Left lung (tissue), 10 donors: ENCODE measurements around the gene NPM1. TPM values are rescaled to one million over a fixed set of nuclear protein-coding genes. Genes with fewer than 3 reads are reported as not detected.

Experiments
- ATAC-seq: fragments of 200-7000 bp; cut with Tn5 transposase; one replicate; pipeline ENCODE4 v1.9.1; 2020; ENCODE audit warnings: moderate library complexity
- DNase-seq, 4 donors: peaks; one replicate each; pipeline ENCODE4 v3.0.0-alpha.2; 2013 to 2020
- H3K27ac ChIP-seq, 2 donors: fragments of 200-600 bp; sonication (generic) in 1 of 2; one replicate each; pipeline versions ENCODE4 v1.5.0 to v1.8.0; 2020 to 2021
- H3K27me3 ChIP-seq, 2 donors: fragments of 200-600 bp; sonication (generic) in 1 of 2; one replicate each; pipeline versions ENCODE4 v1.5.0 to v1.8.0; 2020 to 2021
- H3K36me3 ChIP-seq, 2 donors: fragments of 200-600 bp; sonication (generic) in 1 of 2; one replicate each; pipeline versions ENCODE4 v1.5.0 to v1.8.0; 2020 to 2021
- H3K4me1 ChIP-seq, 2 donors: fragments of 200-600 bp; one replicate each; pipeline ENCODE4 v1.8.0; 2021
- H3K4me3 ChIP-seq, 2 donors: fragments of 200-600 bp; sonication (generic) in 1 of 2; one replicate each; pipeline versions ENCODE4 v1.5.0 to v1.8.0; 2020 to 2021; ENCODE audit warnings: mild to moderate bottlenecking in 1 of 2
- H3K9me3 ChIP-seq, 2 donors: fragments of 200-600 bp; sonication (generic) in 1 of 2; one replicate each; pipeline versions ENCODE4 v1.5.0 to v1.8.0; 2020 to 2021
- intact Hi-C, 2 donors: fragments of 100-400 bp; cut with DNase I; formaldehyde crosslinking; loops; one replicate each; pipeline versions ENCODE4 v1.11.2 to v1.14.2; 2022
- polyA plus RNA-seq, 6 donors: library from polyadenylated mRNA; unstranded; fragments of 120-200 nt; gene quantifications; one replicate each; pipeline ENCODE4 v1.2.1, GENCODE V29; 2013; ENCODE audit not compliant: insufficient read length in 6 of 6
- total RNA-seq, 2 donors: library from RNA; stranded (reverse); fragmentation: NEBNext Ultra II Directional; extraction: Animal tissue kit (Norgen Biotek cat#: 25700); gene quantifications; one replicate each; pipeline ENCODE4 v1.2.1, GENCODE V29; 2021
- TF ChIP-seq, protein P1 (sequence below), 2 donors: fragments of 200-600 bp; sonication (generic) in 1 of 2; IDR thresholded peaks; one replicate each; pipeline versions ENCODE4 v1.5.0 to v1.8.0; 2021; ENCODE audit warnings: antibody characterized with exemption in 2 of 2
- donor health status: DM: no; HTN: yes; CAD: no.
- donor health status: DM: no; HTN: no; CAD: no.

The NPM1 gene
- total and polyA plus RNA-seq, 8 donors: 580 to 2,178 (median 1,976) TPM

DNA sequence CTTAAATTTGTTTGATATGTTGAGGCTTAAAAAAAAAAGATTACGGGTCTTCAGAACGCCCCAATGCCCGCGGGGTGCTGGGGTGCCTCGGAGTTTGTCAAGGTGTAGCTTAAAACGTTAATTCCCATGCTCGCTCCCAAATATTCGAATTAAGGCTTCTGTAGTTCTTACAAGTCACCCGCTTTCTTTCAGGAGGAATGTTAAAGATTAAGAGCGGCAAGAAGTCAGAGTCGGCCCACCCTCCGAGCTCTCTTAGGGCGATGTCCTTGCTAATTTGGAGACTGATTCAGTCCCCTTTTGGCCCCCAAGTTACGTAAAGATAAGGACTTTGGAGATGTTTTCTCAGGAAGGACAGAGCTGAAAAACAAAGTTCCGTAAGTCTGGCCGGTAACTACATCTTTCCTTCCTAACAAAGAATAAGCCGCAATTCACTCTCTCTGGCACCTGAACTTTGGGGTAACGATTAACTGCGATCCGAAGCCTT, 746 bp upstream of the NPM1 start:
- Histone ChIP-seq H3K27ac (peak overlapping the region; percentile 89 to 91), H3K4me1 (peaks cover 20 to 37% of the 10 kb centered on the region in 2 donors), H3K27me3 (no peaks in the 10 kb centered on the region), H3K36me3 (peaks cover 0 to 15% of the 10 kb centered on the region in 2 donors), H3K9me3 (no peaks in the 10 kb centered on the region), H3K4me3 (peak overlapping the region; percentile 58 to 81)
- DNase-seq (no peak), ATAC-seq (no peak)
- intact Hi-C loops: no loop called here
- TF ChIP-seq, protein P1, sequence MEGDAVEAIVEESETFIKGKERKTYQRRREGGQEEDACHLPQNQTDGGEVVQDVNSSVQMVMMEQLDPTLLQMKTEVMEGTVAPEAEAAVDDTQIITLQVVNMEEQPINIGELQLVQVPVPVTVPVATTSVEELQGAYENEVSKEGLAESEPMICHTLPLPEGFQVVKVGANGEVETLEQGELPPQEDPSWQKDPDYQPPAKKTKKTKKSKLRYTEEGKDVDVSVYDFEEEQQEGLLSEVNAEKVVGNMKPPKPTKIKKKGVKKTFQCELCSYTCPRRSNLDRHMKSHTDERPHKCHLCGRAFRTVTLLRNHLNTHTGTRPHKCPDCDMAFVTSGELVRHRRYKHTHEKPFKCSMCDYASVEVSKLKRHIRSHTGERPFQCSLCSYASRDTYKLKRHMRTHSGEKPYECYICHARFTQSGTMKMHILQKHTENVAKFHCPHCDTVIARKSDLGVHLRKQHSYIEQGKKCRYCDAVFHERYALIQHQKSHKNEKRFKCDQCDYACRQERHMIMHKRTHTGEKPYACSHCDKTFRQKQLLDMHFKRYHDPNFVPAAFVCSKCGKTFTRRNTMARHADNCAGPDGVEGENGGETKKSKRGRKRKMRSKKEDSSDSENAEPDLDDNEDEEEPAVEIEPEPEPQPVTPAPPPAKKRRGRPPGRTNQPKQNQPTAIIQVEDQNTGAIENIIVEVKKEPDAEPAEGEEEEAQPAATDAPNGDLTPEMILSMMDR (IDR thresholded peaks at IDR 0.05): no peak

DNA sequence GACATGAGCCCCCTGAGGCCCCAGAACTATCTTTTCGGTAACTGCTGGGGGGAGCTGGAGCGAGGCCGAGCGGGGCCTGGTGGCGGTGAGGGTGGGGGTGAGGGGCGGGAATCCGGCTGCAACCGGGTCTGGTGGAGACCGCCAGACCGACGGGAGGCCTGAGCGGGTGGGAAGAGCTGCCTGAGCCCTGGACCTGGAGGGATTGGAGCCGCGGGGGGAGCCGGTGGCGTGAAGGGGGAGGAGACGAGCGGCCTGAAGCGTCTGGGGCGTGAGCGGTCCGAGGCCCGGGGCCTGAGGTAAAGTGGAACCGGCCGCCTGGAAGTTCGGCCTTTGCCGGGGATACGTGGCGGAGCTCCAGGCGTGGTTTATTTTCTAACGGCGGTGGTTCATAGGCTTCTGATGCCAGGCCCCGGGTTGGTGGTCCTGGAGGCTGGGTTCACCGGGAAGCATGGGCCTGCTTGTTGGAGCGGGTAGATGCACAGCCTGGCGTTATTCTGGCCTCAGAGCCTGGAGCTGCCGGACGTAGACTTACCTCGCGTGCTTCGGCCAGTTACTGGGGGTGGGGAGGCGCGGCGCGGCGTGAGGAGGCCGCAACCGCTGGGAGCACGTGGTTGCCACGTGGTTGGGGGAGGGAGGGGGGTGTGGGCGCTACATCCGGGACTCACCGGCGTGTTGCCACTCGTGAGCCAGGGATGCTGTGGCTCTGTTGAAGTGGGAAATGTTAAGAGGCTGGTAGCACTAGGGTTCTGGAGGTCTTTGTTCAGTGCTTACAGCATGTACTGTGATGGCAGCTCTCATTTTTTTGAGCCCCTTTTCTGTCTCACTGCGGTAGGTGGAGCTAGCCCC, 544 bp downstream of the NPM1 start:
- Histone ChIP-seq H3K9me3 (no peaks in the 10 kb centered on the region), H3K27me3 (no peaks in the 10 kb centered on the region), H3K36me3 (peaks cover 0 to 28% of the 10 kb centered on the region in 2 donors), H3K4me1 (peaks cover 20 to 42% of the 10 kb centered on the region in 2 donors), H3K27ac (peak overlapping the region; percentile 89 to 91), H3K4me3 (peak overlapping the region; percentile 58 to 81)
- intact Hi-C loops: no loop called here
- TF ChIP-seq, protein P1 (IDR thresholded peaks at IDR 0.05): no peak
- peak; percentile 80 to 91 (median 86) for DNase-seq
- peak; percentile 66 for ATAC-seq

DNA sequence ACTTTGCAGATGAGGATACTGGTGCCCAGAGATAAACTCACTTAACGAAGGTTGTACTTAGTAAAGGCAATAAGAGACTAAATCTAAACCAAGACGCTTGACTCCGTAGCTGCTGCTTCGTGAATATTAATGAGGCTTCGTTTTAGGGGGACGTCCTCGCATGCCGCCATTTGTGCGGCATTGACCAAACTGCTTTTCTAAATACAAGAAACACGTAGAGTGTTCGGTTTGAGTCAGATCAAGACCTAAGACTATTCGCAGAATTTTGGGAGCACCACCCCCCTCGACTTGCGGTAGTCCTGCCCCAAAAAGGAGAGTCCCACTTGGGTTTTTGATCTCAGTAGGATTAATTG, 1.1 kb downstream of the NPM1 start:
- intact Hi-C loops: no loop called here

DNA sequence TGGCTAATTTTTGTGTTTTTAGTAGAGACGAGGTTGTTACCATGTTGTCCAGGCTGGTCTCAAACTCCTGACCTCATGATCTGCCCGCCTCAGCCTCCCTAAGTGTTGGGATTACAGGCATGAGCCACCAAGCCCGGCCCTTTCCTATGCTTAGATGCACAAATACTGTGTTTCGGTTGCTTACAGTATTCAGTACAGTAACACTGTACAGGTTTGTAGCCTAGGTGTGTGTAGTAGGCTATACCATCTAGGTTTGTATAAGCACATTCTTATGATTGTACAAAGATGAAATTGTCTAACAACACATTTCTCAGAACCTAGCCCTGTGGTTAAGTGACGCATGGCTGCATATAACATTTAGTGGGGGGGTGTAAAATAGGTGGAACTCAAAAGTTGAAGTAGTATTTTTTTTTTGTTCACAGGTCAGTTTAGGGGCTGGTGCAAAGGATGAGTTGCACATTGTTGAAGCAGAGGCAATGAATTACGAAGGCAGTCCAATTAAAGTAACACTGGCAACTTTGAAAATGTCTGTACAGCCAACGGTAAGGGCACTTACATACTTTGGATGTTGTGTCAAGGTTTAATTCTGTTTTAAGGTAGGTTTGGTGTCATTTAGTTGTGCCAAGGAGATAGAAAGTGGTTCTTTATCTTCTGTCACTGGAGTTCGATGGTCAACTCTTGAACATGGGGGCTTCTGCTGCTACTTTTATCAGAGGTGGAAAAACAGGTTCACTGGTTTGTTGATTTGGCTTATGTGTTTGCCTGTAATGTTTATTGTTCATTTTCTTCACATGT, 3.4 kb downstream of the NPM1 start:
- Histone ChIP-seq H3K27ac (no peak overlapping the region), H3K36me3 (peaks cover 0 to 57% of the 10 kb centered on the region in 2 donors), H3K4me3 (peak overlapping the region in 1 of 2 donors; percentile 81), H3K4me1 (peaks cover 20 to 49% of the 10 kb centered on the region in 2 donors), H3K27me3 (no peaks in the 10 kb centered on the region), H3K9me3 (no peaks in the 10 kb centered on the region)
- DNase-seq: no peak
- TF ChIP-seq, protein P1 (IDR thresholded peaks at IDR 0.05): no peak
- intact Hi-C loops: no loop called here
- no peak for ATAC-seq

More for the DNA sequence above, 1.1 kb downstream of the NPM1 start:
- Histone ChIP-seq H3K4me1 (peaks cover 20 to 42% of the 10 kb centered on the region in 2 donors), H3K36me3 (peaks cover 0 to 34% of the 10 kb centered on the region in 2 donors), H3K27ac (peak overlapping the region in 1 of 2 donors; percentile 91), H3K4me3 (peak overlapping the region; percentile 58 to 81), H3K9me3 (no peaks in the 10 kb centered on the region), H3K27me3 (no peaks in the 10 kb centered on the region)
- TF ChIP-seq, protein P1 (IDR thresholded peaks at IDR 0.05): no peak
- ATAC-seq (no peak), DNase-seq (no peak)
